Right lobe of liver (tissue), 6 donors: ENCODE data around the gene COTL1. TPM values are rescaled to one million over a fixed set of nuclear protein-coding genes. Genes with fewer than 3 reads are reported as not detected.
"Not testable (repeated sequence)": the region's sequence is repeated elsewhere in the genome, so short reads cannot be mapped to it uniquely, and the experiment has no call there.

Source experiments
- ATAC-seq, 4 donors: fragments of 200-7000 bp; cut with Tn5 transposase; one replicate each; pipeline ENCODE4 v1.9.1; 2020; ENCODE audit warnings: mild to moderate bottlenecking in 4 of 4, moderate library complexity in 4 of 4
- DNase-seq, 3 donors: peaks; one replicate each; pipeline ENCODE4 v3.0.0-alpha.2; 2020
- H3K27ac ChIP-seq, 3 donors: fragments of 200-600 bp; one replicate each; pipeline ENCODE4 v1.8.0; 2022
- H3K27me3 ChIP-seq, 2 donors: fragments of 200-600 bp; one replicate each; pipeline ENCODE4 v1.8.0; 2022
- H3K36me3 ChIP-seq, 4 donors: fragments of 200-600 bp; sonication (generic) in 1 of 4; one replicate each; pipeline versions ENCODE4 v1.5.1 to v1.8.0; 2017 to 2022; ENCODE audit warnings: control low read depth in 1 of 4
- H3K4me1 ChIP-seq, 4 donors: fragments of 200-600 bp; sonication (generic) in 1 of 4; one replicate each; pipeline versions ENCODE4 v1.5.1 to v1.8.0; 2017 to 2022; ENCODE audit warnings: control low read depth in 1 of 4
- H3K4me3 ChIP-seq, 3 donors: fragments of 200-600 bp; one replicate each; pipeline ENCODE4 v1.8.0; 2022
- H3K9me3 ChIP-seq, 4 donors: fragments of 200-600 bp; sonication (generic) in 1 of 4; one replicate each; pipeline versions ENCODE4 v1.5.1 to v1.8.0; 2017 to 2022; ENCODE audit warnings: control low read depth in 1 of 4
- POLR2A ChIP-seq: fragments of 450-650 bp; IDR thresholded peaks from one replicate; pipeline ENCODE4 v1.6.1; 2017; ENCODE audit warnings: antibody characterized with exemption, mild to moderate bottlenecking
- WGBS: methylation state at CpG from one replicate; pipeline ENCODE4 v1.1.6; 2018; ENCODE audit warnings: low coverage, low lambda C conversion rate; ENCODE audit not compliant: insufficient coverage; ENCODE audit errors: missing lambda C conversion rate; 5-methylcytosine and 5-hydroxymethylcytosine counted together
- intact Hi-C, 2 donors: fragments of 100-400 bp; cut with DNase I; formaldehyde crosslinking; loops; one replicate each; pipeline versions ENCODE4 v1.11.2 to v1.14.1; 2022
- total RNA-seq, 6 experiments: library from RNA; depleted of rRNA in 2 of 6; stranded (reverse); fragments of >200 nt in 2 of 6; fragmentation: NEBNext Ultra II Directional in 3 of 6; extraction: Animal tissue kit (Norgen Biotek cat#: 25700) in 3 of 6; gene quantifications; one replicate each; pipeline versions ENCODE4 v1.1.0 to v1.2.4, GENCODE V29; 2016 to 2023
- TF ChIP-seq, protein P1 (sequence below), 4 donors: fragments of 200-600 bp in 3 of 4; fragments of 450-650 bp in 1 of 4; IDR thresholded peaks; one replicate each; pipeline versions ENCODE4 v1.5.1 to v1.8.0; 2016 to 2022; ENCODE audit warnings: antibody characterized with exemption in 4 of 4, mild to moderate bottlenecking in 2 of 4
- donor health status: DM: no; HTN: yes; CAD: no.
- donor health status: DM: no; HTN: no; CAD: no.
- donor health status: DM: no; HTN: no; CAD: no.
- donor health status: DM: no; HTN: yes; CAD: no.
- donor health status: DM: no; HTN: yes; CAD: no.

COTL1 gene
- total RNA-seq, 6 experiments from 2014 or later = 12.4 to 51.0 (median 18.6) TPM

DNA sequence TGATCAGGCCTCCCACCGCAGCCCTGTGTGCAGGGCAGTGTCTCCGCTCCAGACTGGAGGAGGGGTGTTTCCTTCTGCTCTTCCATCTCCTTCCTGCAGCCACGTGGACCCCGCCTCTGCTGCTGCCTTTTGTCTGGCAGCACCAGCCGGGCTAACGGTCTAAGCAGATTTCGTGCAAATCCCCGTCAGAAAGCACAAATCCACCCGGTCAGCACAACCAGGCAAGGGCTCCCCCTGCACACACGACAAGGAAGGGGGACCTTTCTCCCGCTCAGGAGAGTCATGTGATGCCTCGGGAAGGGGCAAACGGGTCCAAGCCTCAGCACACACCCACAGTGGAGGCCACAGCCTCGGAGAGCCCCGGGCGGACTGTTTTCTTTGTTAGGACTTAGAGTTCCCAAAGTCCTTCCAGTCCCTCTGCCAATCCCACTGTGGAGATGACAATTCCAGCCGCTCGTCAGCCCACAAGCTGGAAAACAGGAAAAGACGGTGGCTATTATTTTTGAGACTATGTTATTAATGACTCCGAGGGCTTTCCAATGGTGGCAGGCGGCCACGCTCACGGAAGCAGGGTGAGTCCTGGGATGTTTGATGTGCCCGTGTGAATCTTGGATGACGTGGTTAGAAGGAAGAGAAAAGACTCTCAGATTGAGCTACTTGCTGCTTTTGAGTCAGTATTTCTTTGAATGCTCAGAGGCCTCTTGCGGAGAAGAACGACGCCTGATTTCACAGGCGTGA lies 90.9 kb downstream of the COTL1 start:
- 43% methylated on average over 27 of the region's 29 CpGs for WGBS
- Histone ChIP-seq H3K4me3 (no peak overlapping the region), H3K27me3 (no peaks in the 10 kb centered on the region), H3K9me3 (no peaks in the 10 kb centered on the region), H3K27ac (peak overlapping the region in 2 of 3 donors; percentile 24 to 39), H3K36me3 (no peaks in the 10 kb centered on the region), H3K4me1 (no peaks in the 10 kb centered on the region)
- TF ChIP-seq POLR2A = no peak
- TF ChIP-seq, protein P1, sequence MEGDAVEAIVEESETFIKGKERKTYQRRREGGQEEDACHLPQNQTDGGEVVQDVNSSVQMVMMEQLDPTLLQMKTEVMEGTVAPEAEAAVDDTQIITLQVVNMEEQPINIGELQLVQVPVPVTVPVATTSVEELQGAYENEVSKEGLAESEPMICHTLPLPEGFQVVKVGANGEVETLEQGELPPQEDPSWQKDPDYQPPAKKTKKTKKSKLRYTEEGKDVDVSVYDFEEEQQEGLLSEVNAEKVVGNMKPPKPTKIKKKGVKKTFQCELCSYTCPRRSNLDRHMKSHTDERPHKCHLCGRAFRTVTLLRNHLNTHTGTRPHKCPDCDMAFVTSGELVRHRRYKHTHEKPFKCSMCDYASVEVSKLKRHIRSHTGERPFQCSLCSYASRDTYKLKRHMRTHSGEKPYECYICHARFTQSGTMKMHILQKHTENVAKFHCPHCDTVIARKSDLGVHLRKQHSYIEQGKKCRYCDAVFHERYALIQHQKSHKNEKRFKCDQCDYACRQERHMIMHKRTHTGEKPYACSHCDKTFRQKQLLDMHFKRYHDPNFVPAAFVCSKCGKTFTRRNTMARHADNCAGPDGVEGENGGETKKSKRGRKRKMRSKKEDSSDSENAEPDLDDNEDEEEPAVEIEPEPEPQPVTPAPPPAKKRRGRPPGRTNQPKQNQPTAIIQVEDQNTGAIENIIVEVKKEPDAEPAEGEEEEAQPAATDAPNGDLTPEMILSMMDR (IDR thresholded peaks at IDR 0.05) = no peak
- intact Hi-C loops = no loop called here
- ATAC-seq (peak; percentile 45 to 70 (median 54)), DNase-seq (no peak)

DNA sequence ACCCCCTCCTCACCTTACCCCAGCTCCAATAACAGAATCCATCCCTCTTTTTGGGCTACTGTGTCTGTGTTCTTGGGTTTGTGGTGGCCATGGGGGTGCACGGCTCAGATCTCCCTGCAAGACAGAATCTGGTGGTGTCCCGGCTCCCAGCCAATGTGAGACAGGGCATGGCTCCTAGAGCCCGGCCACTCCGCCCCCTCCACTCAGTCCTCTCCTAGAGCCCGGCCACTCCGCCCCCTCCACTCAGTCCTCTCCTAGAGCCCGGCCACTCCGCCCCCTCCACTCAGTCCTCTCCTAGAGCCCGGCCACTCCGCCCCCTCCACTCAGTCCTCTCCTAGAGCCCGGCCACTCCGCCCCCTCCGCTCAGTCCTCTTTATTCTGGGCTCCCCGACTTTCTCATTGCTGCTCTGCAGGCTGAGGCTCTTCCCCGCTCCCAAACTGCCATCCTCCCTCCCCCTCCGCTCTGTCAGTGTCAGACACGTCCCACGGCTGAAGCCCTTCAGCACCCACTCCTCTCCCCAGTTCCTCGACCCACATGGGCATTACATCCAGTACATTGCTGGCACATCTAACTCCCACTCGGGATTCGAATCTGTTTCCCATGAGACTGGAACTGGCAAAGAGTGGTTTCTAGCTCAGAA lies 92.8 kb downstream of the COTL1 start:
- WGBS = 53% methylated on average over 13 of the region's 21 CpGs
- intact Hi-C loops = loop anchor here in 1 of 2 donors (5.0 kb wide), 1 partner anchor 87 kb away; no protein-coding TSS in a partner anchor

DNA sequence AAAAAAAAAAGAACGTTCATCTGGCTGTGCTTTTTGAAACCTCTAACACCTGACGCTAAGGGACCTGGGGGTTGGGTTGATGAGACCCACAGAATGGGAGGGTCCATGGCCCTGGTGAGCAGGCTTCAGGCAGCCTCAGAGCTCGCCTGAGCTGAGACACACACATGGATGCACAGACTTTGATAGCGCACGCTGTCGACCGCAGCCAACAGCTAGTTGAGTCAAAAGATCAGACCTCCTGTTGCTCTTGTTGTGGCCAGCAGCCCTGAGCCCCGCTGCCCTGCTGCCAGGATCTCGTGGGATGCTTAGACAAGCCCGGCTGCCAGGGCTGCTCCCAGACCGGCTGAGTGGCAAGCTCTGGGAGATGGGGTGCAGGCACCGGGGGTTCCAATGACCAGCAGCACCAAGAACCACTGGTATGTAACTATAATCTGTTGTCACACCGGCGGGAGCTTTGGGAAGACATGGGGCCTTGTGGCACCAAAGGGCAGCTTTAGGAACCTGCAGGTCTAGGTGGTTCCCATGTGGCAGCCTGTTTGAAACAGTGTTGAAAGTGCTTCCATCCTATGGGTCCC lies 93.4 kb downstream of the COTL1 start:
- ATAC-seq (no peak), DNase-seq (no peak)
- H3K4me1 ChIP-seq = no peaks in the 10 kb centered on the region
- no peaks in the 10 kb centered on the region for H3K9me3 ChIP-seq
- H3K36me3 ChIP-seq = no peaks in the 10 kb centered on the region
- 50% methylated on average over 4 of the region's 14 CpGs for WGBS
- H3K27me3 ChIP-seq = no peaks in the 10 kb centered on the region
- H3K27ac ChIP-seq = no peak overlapping the region
- no peak overlapping the region for H3K4me3 ChIP-seq
- TF ChIP-seq, protein P1 (IDR thresholded peaks at IDR 0.05) = no peak
- TF ChIP-seq POLR2A = no peak
- intact Hi-C loops = loop anchor here in 1 of 2 donors (5.0 kb wide), 1 partner anchor 88 kb away; no protein-coding TSS in a partner anchor

More for the DNA sequence above, 92.8 kb downstream of the COTL1 start:
- H3K27ac ChIP-seq, H3K27me3 ChIP-seq, DNase-seq, H3K9me3 ChIP-seq, H3K36me3 ChIP-seq, ATAC-seq, H3K4me3 ChIP-seq, H3K4me1 ChIP-seq: not testable (repeated sequence)

DNA sequence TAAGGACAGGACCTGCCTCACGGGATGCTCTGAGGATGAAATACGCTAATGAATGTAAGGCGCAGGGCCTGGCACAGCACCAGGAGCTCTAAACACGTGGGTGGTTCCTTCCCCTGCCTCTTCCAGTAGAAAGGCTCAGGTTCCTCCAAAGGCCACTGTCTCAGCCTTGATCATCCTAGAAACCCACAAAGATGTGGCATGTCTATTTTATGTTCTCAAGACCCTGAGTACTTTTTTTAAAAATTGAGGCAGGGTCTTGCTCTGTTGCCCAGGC lies 96.4 kb downstream of the COTL1 start:
- intact Hi-C loops = loop anchor here in 1 of 2 donors (5.0 kb wide), 1 partner anchor 91 kb away; no protein-coding TSS in a partner anchor
- 58% methylated on average over 4 of the region's 4 CpGs for WGBS

More for the DNA sequence above, 96.4 kb downstream of the COTL1 start:
- H3K27ac ChIP-seq = no peak overlapping the region
- TF ChIP-seq, protein P1 (IDR thresholded peaks at IDR 0.05) = no peak
- no peak overlapping the region for H3K4me3 ChIP-seq
- no peaks in the 10 kb centered on the region for H3K4me1 ChIP-seq
- no peaks in the 10 kb centered on the region for H3K36me3 ChIP-seq
- ATAC-seq = peak in 1 of 4 donors; percentile 21
- no peaks in the 10 kb centered on the region for H3K9me3 ChIP-seq
- no peak for DNase-seq
- H3K27me3 ChIP-seq = no peaks in the 10 kb centered on the region
